Erythroblast (primary cell): ENCODE data around the gene SEC61A2.

ENCODE experiments used
- GATA1 ChIP-seq: IDR thresholded peaks from 2 replicates; pipeline ENCODE4 v1.6.1; 2011; ENCODE audit warnings: low read depth, mild to moderate bottlenecking, control low read depth, low read length, moderate library complexity
- POLR2A ChIP-seq: IDR thresholded peaks from 2 replicates; pipeline ENCODE4 v1.6.1; 2011; ENCODE audit warnings: mild to moderate bottlenecking, low read length

- TF ChIP-seq POLR2A (no peak), GATA1 (no peak)
Observed at GRCh38 chr10:12109286-12109685, 20.2 kb upstream of the SEC61A2 start.
